NB4 (cell line): Measurements from ENCODE around the gene GOLGA1.

Source experiments
- DNase-seq: peaks from one replicate; pipeline ENCODE4 v3.0.0; 2010; ENCODE audit warnings: low read depth
- H3K4me3 ChIP-seq: one replicate; pipeline ENCODE4 v1.5.1; 2011; ENCODE audit warnings: mild to moderate bottlenecking, low read depth, low read length, moderate library complexity
- MYC ChIP-seq: IDR thresholded peaks from 2 replicates; pipeline ENCODE4 v1.6.1; 2011; ENCODE audit warnings: low read depth, low read length
- POLR2A ChIP-seq: IDR thresholded peaks from 2 replicates; pipeline ENCODE4 v1.6.1; 2011; ENCODE audit warnings: mild to moderate bottlenecking; ENCODE audit not compliant: insufficient read length; ENCODE audit errors: extremely low read depth
- TF ChIP-seq, protein P1 (sequence below): IDR thresholded peaks from 2 replicates; pipeline ENCODE4 v1.6.1; 2011; ENCODE audit warnings: low read depth, low read length
- TF ChIP-seq, protein P2 (sequence below): IDR thresholded peaks from one replicate; pipeline ENCODE4 v1.5.1; 2012; ENCODE audit warnings: low read depth, low read length

The GOLGA1 gene

DNA sequence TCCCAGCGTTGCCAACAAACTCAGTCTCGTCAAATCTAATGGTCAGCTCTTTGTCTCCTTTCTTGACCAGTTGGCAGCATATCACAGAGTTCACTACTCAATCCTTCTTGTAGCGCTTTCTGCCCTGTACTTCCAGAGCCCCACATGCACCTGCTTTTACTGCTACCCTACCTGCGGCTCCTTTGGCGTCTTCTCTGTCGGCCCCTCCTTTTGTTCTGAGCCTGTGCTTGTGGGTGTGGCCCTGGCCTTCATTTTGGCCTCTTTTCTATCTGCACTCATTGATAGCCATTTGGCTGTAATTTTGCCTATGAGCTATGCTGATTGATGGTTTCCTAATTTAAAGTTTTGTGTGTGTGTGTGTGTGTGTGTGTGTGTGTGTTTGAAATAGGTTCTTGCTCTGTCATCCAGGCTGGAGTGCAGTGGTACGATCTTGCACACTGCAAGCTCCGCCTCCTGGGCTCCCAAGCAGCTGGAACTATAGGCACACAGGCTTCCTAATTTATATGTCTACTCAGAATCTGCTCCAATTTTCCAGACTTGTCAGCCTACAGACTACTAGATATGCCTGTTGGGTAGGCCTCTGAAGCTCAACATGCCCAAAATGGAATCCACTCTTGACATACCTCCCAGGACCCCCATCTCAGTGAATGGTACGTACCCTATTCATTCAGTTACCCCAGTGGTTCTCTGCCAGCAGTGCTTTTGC, 46.7 kb downstream of the GOLGA1 start:
- no peak overlapping the region for H3K4me3 ChIP-seq
- no peak for DNase-seq
- TF ChIP-seq, protein P1, sequence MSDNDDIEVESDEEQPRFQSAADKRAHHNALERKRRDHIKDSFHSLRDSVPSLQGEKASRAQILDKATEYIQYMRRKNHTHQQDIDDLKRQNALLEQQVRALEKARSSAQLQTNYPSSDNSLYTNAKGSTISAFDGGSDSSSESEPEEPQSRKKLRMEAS: no peak
- TF ChIP-seq, protein P2, sequence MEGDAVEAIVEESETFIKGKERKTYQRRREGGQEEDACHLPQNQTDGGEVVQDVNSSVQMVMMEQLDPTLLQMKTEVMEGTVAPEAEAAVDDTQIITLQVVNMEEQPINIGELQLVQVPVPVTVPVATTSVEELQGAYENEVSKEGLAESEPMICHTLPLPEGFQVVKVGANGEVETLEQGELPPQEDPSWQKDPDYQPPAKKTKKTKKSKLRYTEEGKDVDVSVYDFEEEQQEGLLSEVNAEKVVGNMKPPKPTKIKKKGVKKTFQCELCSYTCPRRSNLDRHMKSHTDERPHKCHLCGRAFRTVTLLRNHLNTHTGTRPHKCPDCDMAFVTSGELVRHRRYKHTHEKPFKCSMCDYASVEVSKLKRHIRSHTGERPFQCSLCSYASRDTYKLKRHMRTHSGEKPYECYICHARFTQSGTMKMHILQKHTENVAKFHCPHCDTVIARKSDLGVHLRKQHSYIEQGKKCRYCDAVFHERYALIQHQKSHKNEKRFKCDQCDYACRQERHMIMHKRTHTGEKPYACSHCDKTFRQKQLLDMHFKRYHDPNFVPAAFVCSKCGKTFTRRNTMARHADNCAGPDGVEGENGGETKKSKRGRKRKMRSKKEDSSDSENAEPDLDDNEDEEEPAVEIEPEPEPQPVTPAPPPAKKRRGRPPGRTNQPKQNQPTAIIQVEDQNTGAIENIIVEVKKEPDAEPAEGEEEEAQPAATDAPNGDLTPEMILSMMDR: no peak
- TF ChIP-seq POLR2A (no peak), MYC (no peak)

DNA sequence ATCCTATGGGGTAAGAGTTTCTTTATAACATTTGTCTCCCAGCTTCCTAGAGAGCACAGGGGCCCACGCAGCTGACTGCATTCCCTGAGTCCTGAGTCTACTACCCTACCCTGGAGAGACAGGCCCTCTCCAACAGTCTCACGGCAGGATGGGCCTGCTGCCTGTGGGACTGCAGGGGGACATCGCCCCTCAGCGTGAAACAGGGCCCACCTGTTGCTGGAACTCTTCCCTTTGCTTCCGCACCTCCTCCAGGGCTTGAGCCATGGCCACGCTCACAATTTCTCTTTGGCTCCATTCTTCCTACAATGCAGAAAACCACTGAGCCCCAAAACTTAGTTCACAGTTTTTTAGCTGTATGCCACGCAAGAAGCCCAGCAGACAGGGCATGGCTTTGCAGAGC, 50.7 kb downstream of the GOLGA1 start:
- TF ChIP-seq, protein P1: no peak
- TF ChIP-seq POLR2A (no peak), MYC (no peak)
- TF ChIP-seq, protein P2: no peak
- H3K4me3 ChIP-seq: no peak overlapping the region
- no peak for DNase-seq

DNA sequence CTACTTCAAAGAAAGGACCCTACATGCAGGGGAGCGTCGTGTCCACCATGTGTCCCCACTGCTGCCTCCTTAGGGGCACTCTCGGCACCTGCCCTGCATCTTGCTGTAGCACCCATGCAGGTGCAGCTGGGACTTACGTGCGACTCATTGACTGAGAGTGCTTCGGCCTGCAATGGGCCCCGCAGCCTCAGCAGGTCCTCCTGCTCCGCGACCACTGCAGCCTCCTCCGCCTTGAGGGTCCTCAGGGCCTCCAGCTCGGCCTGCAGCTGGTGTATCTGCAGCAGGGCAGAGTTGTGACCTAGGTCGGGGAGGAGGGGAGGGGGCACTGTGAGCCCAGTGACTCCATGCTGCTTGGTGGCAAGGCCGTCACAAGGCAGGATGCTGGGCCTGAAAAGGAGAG, 51.9 kb downstream of the GOLGA1 start:
- TF ChIP-seq MYC (no peak), POLR2A (no peak)
- TF ChIP-seq, protein P1: no peak
- TF ChIP-seq, protein P2: no peak
- H3K4me3 ChIP-seq: no peak overlapping the region
- no peak for DNase-seq

DNA sequence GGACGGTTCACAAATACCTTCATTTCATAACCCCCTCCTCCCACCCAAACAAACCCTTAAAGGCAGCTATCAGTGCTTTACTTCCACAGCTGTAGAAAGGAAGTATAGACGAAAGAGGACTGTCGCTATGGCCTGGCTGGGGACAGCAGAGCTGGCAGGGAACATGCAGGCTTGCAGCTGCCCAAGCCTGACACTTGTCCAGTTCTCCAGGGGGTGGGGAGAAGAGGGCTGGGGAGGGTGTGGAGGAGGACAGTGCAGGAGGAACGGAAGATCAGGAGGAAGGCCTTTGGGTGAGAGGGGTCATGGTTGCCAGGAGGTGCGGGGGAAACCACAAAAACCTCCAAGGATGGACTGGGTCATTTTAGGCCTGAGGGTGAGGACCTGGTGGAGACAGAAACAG, 53.1 kb downstream of the GOLGA1 start:
- no peak overlapping the region for H3K4me3 ChIP-seq
- TF ChIP-seq, protein P1: no peak
- TF ChIP-seq MYC (no peak), POLR2A (no peak)
- TF ChIP-seq, protein P2: no peak

DNA sequence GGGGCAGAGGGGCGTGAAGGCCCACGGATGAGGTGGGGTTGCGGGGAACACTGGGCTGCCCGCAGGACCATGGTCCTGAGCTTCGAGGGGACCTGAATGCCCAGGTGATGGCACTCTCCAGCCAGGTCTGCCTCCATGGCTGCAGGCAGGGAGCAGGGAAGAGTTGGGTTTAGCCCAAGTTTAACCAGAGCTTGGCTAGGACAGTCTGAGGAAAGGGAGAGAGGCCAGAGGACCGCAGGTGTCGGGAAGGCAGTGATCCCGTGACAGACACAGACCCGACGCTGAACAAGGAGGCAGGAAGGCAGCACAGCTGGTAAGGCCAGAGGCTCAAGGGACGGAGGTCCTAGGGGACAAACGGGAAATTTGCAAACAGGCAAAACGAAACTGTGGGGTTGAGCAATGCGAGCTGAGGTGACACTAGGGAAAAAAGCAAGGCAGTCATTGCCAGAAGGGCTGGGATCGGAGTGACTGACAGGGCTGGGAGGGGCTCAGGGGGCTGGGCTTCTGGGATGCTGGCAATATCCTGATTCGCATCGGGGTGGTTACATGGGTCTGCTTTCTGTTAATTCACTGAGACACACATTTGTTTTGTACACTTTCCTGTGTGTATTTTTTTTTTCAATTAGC, 53.9 kb downstream of the GOLGA1 start:
- TF ChIP-seq POLR2A: no peak
- TF ChIP-seq, protein P2: no peak
- TF ChIP-seq MYC: no peak
- TF ChIP-seq, protein P1: no peak
- DNase-seq: no peak
- H3K4me3 ChIP-seq: no peak overlapping the region

More for the DNA sequence above, 53.1 kb downstream of the GOLGA1 start:
- no peak for DNase-seq
